HG02970 (cell line): ENCODE data around the gene ID2.
A peak's percentile ranks its signal among the peaks of the same experiment; 100 is the strongest.

Experiments
- ATAC-seq: cut with Tn5 transposase; IDR thresholded peaks from one replicate; pipeline ENCODE4 v1.9.1; 2021; ENCODE audit warnings: mild to moderate bottlenecking, moderate library complexity, moderate number of reproducible peaks; ENCODE audit not compliant: unreplicated experiment, low FRiP score

ID2 gene

GRCh38 chr2:8666581-8666980, 15.3 kb upstream of the ID2 start:
- no peak for ATAC-seq

- ATAC-seq: no peak
These were observed 13.9 kb upstream of the ID2 start for GRCh38 chr2:8667896-8668512.

GRCh38 chr2:8669157-8669817, 12.6 kb upstream of the ID2 start:
- ATAC-seq: no peak

GRCh38 chr2:8670580-8670979, 11.3 kb upstream of the ID2 start:
- no peak for ATAC-seq

- no peak for ATAC-seq
These were observed 10.7 kb upstream of the ID2 start for GRCh38 chr2:8671176-8671575.

- no peak for ATAC-seq
These were observed 10.1 kb upstream of the ID2 start for GRCh38 chr2:8671802-8672201.

- ATAC-seq: no peak
These were observed 8.9 kb upstream of the ID2 start for GRCh38 chr2:8672940-8673339.

- ATAC-seq: no peak
These were observed 8.5 kb upstream of the ID2 start for GRCh38 chr2:8673381-8673780.

- no peak for ATAC-seq
These were observed 7.3 kb upstream of the ID2 start for GRCh38 chr2:8674420-8675009.

- ATAC-seq: no peak
These were observed 6.3 kb upstream of the ID2 start for GRCh38 chr2:8675543-8675942.

- ATAC-seq: no peak
These were observed 5.5 kb upstream of the ID2 start for GRCh38 chr2:8676191-8676920.

- ATAC-seq: no peak
These were observed 4.8 kb upstream of the ID2 start for GRCh38 chr2:8676921-8677645.

GRCh38 chr2:8677646-8678592, 3.9 kb upstream of the ID2 start:
- ATAC-seq: no peak

GRCh38 chr2:8678731-8679566, 2.9 kb upstream of the ID2 start:
- peak; percentile 53 for ATAC-seq

- no peak for ATAC-seq
These were observed 2.4 kb upstream of the ID2 start for GRCh38 chr2:8679567-8679826.

- no peak for ATAC-seq
These were observed 1.8 kb upstream of the ID2 start for GRCh38 chr2:8679827-8680731.

GRCh38 chr2:8680822-8681760, 765 bp upstream of the ID2 start:
- no peak for ATAC-seq
